GM12891 (cell line): ENCODE data around the gene ZNF607.

ENCODE experiments used
- POLR2A ChIP-seq: IDR thresholded peaks from 2 replicates; pipeline ENCODE4 v1.6.1; 2011; ENCODE audit warnings: low read depth, low read length, control low read depth
- TAF1 ChIP-seq: IDR thresholded peaks from 2 replicates; pipeline ENCODE4 v1.6.1; 2011; ENCODE audit warnings: low read depth, low read length, control low read depth

DNA sequence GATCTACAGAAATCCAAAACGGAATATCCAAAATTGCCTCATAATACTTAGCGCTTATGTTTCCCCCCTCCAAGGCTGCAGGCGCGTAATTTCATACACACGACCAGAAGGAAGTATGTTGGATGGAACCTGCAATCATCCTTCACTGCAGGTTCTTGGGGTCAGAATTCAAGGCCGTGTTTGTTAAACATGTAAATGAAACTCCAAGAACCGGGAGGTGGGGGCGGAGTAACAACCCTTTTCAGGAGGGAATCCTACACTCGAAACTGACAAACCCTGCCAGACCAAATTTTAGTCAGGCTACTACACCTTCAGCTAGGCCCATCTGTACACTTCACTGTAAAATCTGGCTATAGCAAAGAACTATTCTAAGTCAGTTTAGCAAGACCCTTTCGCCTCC, 1.3 kb downstream of the ZNF607 start:
- TF ChIP-seq POLR2A (no peak), TAF1 (no peak)
